Right atrium auricular region (tissue), 2 donors: ENCODE data around the gene RHO. TPM values are rescaled to one million over a fixed set of nuclear protein-coding genes. Genes with fewer than 3 reads are reported as not detected.
"Not testable (repeated sequence)": the region's sequence is repeated elsewhere in the genome, so short reads cannot be mapped to it uniquely, and the experiment has no call there.

Experiments
- DNase-seq: peaks from one replicate; pipeline ENCODE4 v3.0.0-alpha.2; 2019; ENCODE audit warnings: low spot score
- H3K27ac ChIP-seq, 2 donors: fragments of 200-600 bp; sonication (generic); 1 replicate in 1 of 2; 2 replicates in 1 of 2; pipeline ENCODE4 v1.5.1; 2016 to 2019
- H3K27me3 ChIP-seq, 2 donors: fragments of 200-600 bp; sonication (generic); one replicate each; pipeline versions ENCODE4 v1.5.1 to v1.6.0; 2017 to 2019
- H3K36me3 ChIP-seq: fragments of 200-600 bp; sonication (generic); one replicate; pipeline ENCODE4 v1.5.1; 2016
- H3K4me1 ChIP-seq, 2 donors: fragments of 200-600 bp; sonication (generic); one replicate each; pipeline versions ENCODE4 v1.5.1 to v1.6.0; 2017 to 2019
- H3K4me3 ChIP-seq, 2 donors: fragments of 200-600 bp; sonication (generic); 1 replicate in 1 of 2; 2 replicates in 1 of 2; pipeline ENCODE4 v1.5.1; 2017 to 2019; ENCODE audit warnings: mild to moderate bottlenecking in 1 of 2, moderate library complexity in 1 of 2
- H3K9me3 ChIP-seq, 2 donors: fragments of 200-600 bp; sonication (generic); one replicate each; pipeline ENCODE4 v1.5.1; 2019
- CTCF ChIP-seq, 2 donors: fragments of 200-600 bp; sonication (generic); IDR thresholded peaks; one replicate each; pipeline ENCODE4 v1.5.1; 2019; ENCODE audit warnings: antibody characterized with exemption in 2 of 2
- total RNA-seq, 2 donors: library from RNA; depleted of rRNA; stranded (reverse); fragments of >200 nt; gene quantifications; one replicate each; pipeline ENCODE4 v1.1.0, GENCODE V29; 2016

Gene RHO
- not detected for total RNA-seq

- Histone ChIP-seq H3K9me3 (no peaks in the 10 kb centered on the region), H3K4me3 (no peak within 1 kb of the TSS), H3K36me3 (no peaks in the 10 kb centered on the region), H3K4me1 (peaks cover 0 to 6% of the 10 kb centered on the region in 2 donors), H3K27me3 (no peaks in the 10 kb centered on the region), H3K27ac (no peak within 1 kb of the TSS)
- DNase-seq, result no peak
- no peak for TF ChIP-seq CTCF (IDR thresholded peaks at IDR 0.05)
Measured at GRCh38 chr3:129528589-129529100, at the start of gene RHO. TSS of gene RHO (plus strand) at chr3:129528639. CDS start at chr3:129528734, 95 bp downstream.

- not testable (repeated sequence) for H3K9me3 ChIP-seq, H3K27me3 ChIP-seq, H3K4me3 ChIP-seq, DNase-seq
- Histone ChIP-seq H3K4me1 (peaks cover 0 to 32% of the 10 kb centered on the region in 2 donors), H3K36me3 (peaks cover 56% of the 10 kb centered on the region), H3K27ac (peak overlapping the region in 1 of 2 donors; percentile 56)
Measured at GRCh38 chr3:129481225-129481765, 47.1 kb upstream of the RHO start.

- peaks cover 56% of the 10 kb centered on the region for H3K36me3 ChIP-seq
- H3K4me3 ChIP-seq, result no peak overlapping the region
- TF ChIP-seq CTCF (IDR thresholded peaks at IDR 0.05), result no peak
- no peaks in the 10 kb centered on the region for H3K9me3 ChIP-seq
- H3K27ac ChIP-seq, result peak overlapping the region in 1 of 2 donors; percentile 56
- H3K27me3 ChIP-seq, result no peaks in the 10 kb centered on the region
- peak; percentile 86 for DNase-seq
- H3K4me1 ChIP-seq, result peaks cover 0 to 38% of the 10 kb centered on the region in 2 donors
Measured at GRCh38 chr3:129481766-129482332, 46.6 kb upstream of the RHO start.

GRCh38 chr3:129482721-129483120 is 45.7 kb upstream of the RHO start:
- Histone ChIP-seq H3K36me3 (peaks cover 48% of the 10 kb centered on the region), H3K27me3 (no peaks in the 10 kb centered on the region), H3K4me3 (no peak overlapping the region), H3K9me3 (no peaks in the 10 kb centered on the region), H3K4me1 (peaks cover 0 to 44% of the 10 kb centered on the region in 2 donors), H3K27ac (peak overlapping the region in 1 of 2 donors; percentile 56)
- DNase-seq, result no peak
- no peak for TF ChIP-seq CTCF (IDR thresholded peaks at IDR 0.05)

GRCh38 chr3:129483870-129484269 is 44.6 kb upstream of the RHO start:
- Histone ChIP-seq H3K27me3 (no peaks in the 10 kb centered on the region), H3K4me3 (no peak overlapping the region), H3K4me1 (peaks cover 0 to 44% of the 10 kb centered on the region in 2 donors), H3K27ac (no peak overlapping the region), H3K9me3 (no peaks in the 10 kb centered on the region), H3K36me3 (peaks cover 37% of the 10 kb centered on the region)
- TF ChIP-seq CTCF (IDR thresholded peaks at IDR 0.05), result no peak
- DNase-seq, result no peak

- DNase-seq, H3K9me3 ChIP-seq, H3K27me3 ChIP-seq, H3K4me3 ChIP-seq: not testable (repeated sequence)
- Histone ChIP-seq H3K4me1 (peaks cover 0 to 44% of the 10 kb centered on the region in 2 donors), H3K27ac (peak overlapping the region; percentile 78 to 85), H3K36me3 (peaks cover 28% of the 10 kb centered on the region)
Measured at GRCh38 chr3:129485146-129485545, 43.3 kb upstream of the RHO start.
